ENCODE measurements around the gene ELMO1.

- TF ChIP-seq CTCF (IDR thresholded peaks at IDR 0.05) (no peak), POLR2A (IDR thresholded peaks at IDR 0.05) (no peak), POLR2AphosphoS5 (IDR thresholded peaks at IDR 0.05) (no peak), EP300 (IDR thresholded peaks at IDR 0.05; ENCODE audit: low read depth) (no peak)
Measured at GRCh38 chr7:37415629-37416028, 33.0 kb downstream of the ELMO1 start.

Measured in transverse colon (tissue), 4 donors.